Muscle layer of colon (tissue), 2 donors: ENCODE measurements around the gene NMNAT2.

ENCODE experiments used
- H3K27ac ChIP-seq: one replicate; pipeline ENCODE4 v1.7.0; 2013; ENCODE audit warnings: low read depth, mild to moderate bottlenecking, low read length, moderate library complexity
- H3K27me3 ChIP-seq, 2 donors: one replicate each; pipeline ENCODE4 v1.7.0; 2013; ENCODE audit warnings: low read length in 2 of 2, mild to moderate bottlenecking in 2 of 2; ENCODE audit not compliant: insufficient read depth in 2 of 2, control insufficient read depth in 1 of 2
- H3K36me3 ChIP-seq: one replicate; pipeline ENCODE4 v1.7.0; 2013; ENCODE audit warnings: mild to moderate bottlenecking, low read length; ENCODE audit not compliant: insufficient read depth
- H3K4me1 ChIP-seq: one replicate; pipeline ENCODE4 v1.7.0; 2013; ENCODE audit warnings: mild to moderate bottlenecking, low read length; ENCODE audit not compliant: insufficient read depth
- H3K4me3 ChIP-seq, 2 donors: one replicate each; pipeline ENCODE4 v1.7.0; 2013; ENCODE audit warnings: low read length in 2 of 2, low read depth in 1 of 2, mild to moderate bottlenecking in 1 of 2, moderate library complexity in 1 of 2
- H3K9ac ChIP-seq: one replicate; pipeline ENCODE4 v1.7.0; 2013; ENCODE audit warnings: low read length
- H3K9me3 ChIP-seq: one replicate; pipeline ENCODE4 v1.7.0; 2013; ENCODE audit warnings: mild to moderate bottlenecking, low read length
- donor health status: abdominal sarcoma.
- donor health status: Adenocarcinoma of cecum.

Gene NMNAT2

GRCh38 chr1:183385340-183386144, 32.6 kb downstream of the NMNAT2 start:
- Histone ChIP-seq H3K9ac (no peak overlapping the region), H3K27me3 (no peaks in the 10 kb centered on the region), H3K9me3 (no peaks in the 10 kb centered on the region), H3K4me3 (no peak overlapping the region), H3K36me3 (no peaks in the 10 kb centered on the region), H3K4me1 (no peaks in the 10 kb centered on the region), H3K27ac (no peak overlapping the region)

- H3K36me3 ChIP-seq = no peaks in the 10 kb centered on the region
- no peaks in the 10 kb centered on the region for H3K27me3 ChIP-seq
- no peak overlapping the region for H3K4me3 ChIP-seq
- H3K4me1 ChIP-seq = no peaks in the 10 kb centered on the region
- no peak overlapping the region for H3K27ac ChIP-seq
- no peaks in the 10 kb centered on the region for H3K9me3 ChIP-seq
- no peak overlapping the region for H3K9ac ChIP-seq
Observed at GRCh38 chr1:183379951-183380350, 38.2 kb downstream of the NMNAT2 start.

GRCh38 chr1:183375381-183375780, 42.8 kb downstream of the NMNAT2 start:
- Histone ChIP-seq H3K4me3 (no peak overlapping the region), H3K9ac (no peak overlapping the region), H3K4me1 (no peaks in the 10 kb centered on the region), H3K27ac (no peak overlapping the region), H3K9me3 (no peaks in the 10 kb centered on the region), H3K27me3 (no peaks in the 10 kb centered on the region), H3K36me3 (no peaks in the 10 kb centered on the region)

GRCh38 chr1:183374825-183375224, 43.4 kb downstream of the NMNAT2 start:
- Histone ChIP-seq H3K9ac (no peak overlapping the region), H3K27me3 (no peaks in the 10 kb centered on the region), H3K4me3 (no peak overlapping the region)

GRCh38 chr1:183372586-183373230, 45.5 kb downstream of the NMNAT2 start:
- no peak overlapping the region for H3K9ac ChIP-seq
- no peak overlapping the region for H3K27ac ChIP-seq
- no peaks in the 10 kb centered on the region for H3K4me1 ChIP-seq
- no peaks in the 10 kb centered on the region for H3K27me3 ChIP-seq
- H3K9me3 ChIP-seq = no peaks in the 10 kb centered on the region
- no peak overlapping the region for H3K4me3 ChIP-seq
- H3K36me3 ChIP-seq = no peaks in the 10 kb centered on the region

More at GRCh38 chr1:183374825-183375224, 43.4 kb downstream of the NMNAT2 start:
- Histone ChIP-seq H3K4me1 (no peaks in the 10 kb centered on the region), H3K9me3 (no peaks in the 10 kb centered on the region), H3K36me3 (no peaks in the 10 kb centered on the region), H3K27ac (no peak overlapping the region)

GRCh38 chr1:183370399-183371058, 47.7 kb downstream of the NMNAT2 start:
- Histone ChIP-seq H3K36me3 (no peaks in the 10 kb centered on the region), H3K27ac (no peak overlapping the region)

GRCh38 chr1:183368213-183369108, 49.7 kb downstream of the NMNAT2 start:
- Histone ChIP-seq H3K9me3 (no peaks in the 10 kb centered on the region), H3K4me1 (no peaks in the 10 kb centered on the region), H3K36me3 (no peaks in the 10 kb centered on the region), H3K9ac (no peak overlapping the region), H3K27me3 (no peaks in the 10 kb centered on the region), H3K4me3 (no peak overlapping the region), H3K27ac (no peak overlapping the region)

More at GRCh38 chr1:183370399-183371058, 47.7 kb downstream of the NMNAT2 start:
- Histone ChIP-seq H3K4me3 (no peak overlapping the region), H3K4me1 (no peaks in the 10 kb centered on the region), H3K9me3 (no peaks in the 10 kb centered on the region), H3K27me3 (no peaks in the 10 kb centered on the region), H3K9ac (no peak overlapping the region)

- Histone ChIP-seq H3K9me3 (no peaks in the 10 kb centered on the region), H3K27ac (no peak overlapping the region), H3K4me3 (no peak overlapping the region), H3K4me1 (no peaks in the 10 kb centered on the region), H3K9ac (no peak overlapping the region), H3K36me3 (no peaks in the 10 kb centered on the region), H3K27me3 (no peaks in the 10 kb centered on the region)
Observed at GRCh38 chr1:183366116-183366515, 52.1 kb downstream of the NMNAT2 start.

- Histone ChIP-seq H3K36me3 (no peaks in the 10 kb centered on the region), H3K9ac (no peak overlapping the region), H3K27me3 (no peaks in the 10 kb centered on the region), H3K9me3 (no peaks in the 10 kb centered on the region), H3K27ac (no peak overlapping the region), H3K4me1 (no peaks in the 10 kb centered on the region), H3K4me3 (no peak overlapping the region)
Observed at GRCh38 chr1:183365676-183366075, 52.5 kb downstream of the NMNAT2 start.

GRCh38 chr1:183365093-183365492, 53.1 kb downstream of the NMNAT2 start:
- no peak overlapping the region for H3K9ac ChIP-seq
- no peak overlapping the region for H3K27ac ChIP-seq
- H3K27me3 ChIP-seq = no peaks in the 10 kb centered on the region

GRCh38 chr1:183363972-183364371, 54.2 kb downstream of the NMNAT2 start:
- H3K36me3 ChIP-seq = no peaks in the 10 kb centered on the region
- no peak overlapping the region for H3K27ac ChIP-seq
- H3K27me3 ChIP-seq = no peaks in the 10 kb centered on the region
- no peaks in the 10 kb centered on the region for H3K4me1 ChIP-seq
- no peak overlapping the region for H3K4me3 ChIP-seq
- H3K9me3 ChIP-seq = no peaks in the 10 kb centered on the region
- no peak overlapping the region for H3K9ac ChIP-seq

More at GRCh38 chr1:183365093-183365492, 53.1 kb downstream of the NMNAT2 start:
- no peaks in the 10 kb centered on the region for H3K36me3 ChIP-seq
- no peak overlapping the region for H3K4me3 ChIP-seq
- no peaks in the 10 kb centered on the region for H3K9me3 ChIP-seq
- H3K4me1 ChIP-seq = no peaks in the 10 kb centered on the region
